ENCODE results near the gene CETN3.

- TF ChIP-seq POLR2A (IDR thresholded peaks at IDR 0.05): no peak
- TF ChIP-seq CTCF (IDR thresholded peaks at IDR 0.05): no peak
These were observed 30.8 kb downstream of the CETN3 start for GRCh38 chr5:90378752-90379151.

Measured in esophagus squamous epithelium (tissue), 4 donors.